Endothelial cell (in vitro differentiated cells): ENCODE data around the gene RAB5A. TPM values are rescaled to one million over a fixed set of nuclear protein-coding genes. Genes with fewer than 3 reads are reported as not detected.
"Not testable (repeated sequence)": the region's sequence is repeated elsewhere in the genome, so short reads cannot be mapped to it uniquely, and the experiment has no call there.

Experiments
- DNase-seq: peaks from one replicate; pipeline ENCODE4 v3.0.0; 2021; ENCODE audit warnings: low spot score
- H3K27ac Mint-ChIP-seq: one replicate; pipeline ENCODE4 v1.8.0; 2021; ENCODE audit warnings: mixed read lengths, inconsistent platforms; ENCODE audit not compliant: unreplicated experiment
- H3K27me3 Mint-ChIP-seq: one replicate; pipeline ENCODE4 v1.8.0; 2021; ENCODE audit warnings: mild to moderate bottlenecking, moderate library complexity, mixed read lengths, inconsistent platforms; ENCODE audit not compliant: unreplicated experiment
- H3K36me3 Mint-ChIP-seq: one replicate; pipeline ENCODE4 v1.8.0; 2021; ENCODE audit warnings: mild to moderate bottlenecking, low read depth, mixed read lengths, inconsistent platforms; ENCODE audit not compliant: unreplicated experiment
- H3K4me1 Mint-ChIP-seq: one replicate; pipeline ENCODE4 v1.8.0; 2021; ENCODE audit warnings: mild to moderate bottlenecking, mixed read lengths, inconsistent platforms; ENCODE audit not compliant: unreplicated experiment
- H3K4me3 Mint-ChIP-seq: one replicate; pipeline ENCODE4 v1.8.0; 2021; ENCODE audit warnings: mild to moderate bottlenecking, mixed read lengths, inconsistent platforms; ENCODE audit not compliant: unreplicated experiment
- H3K9me3 Mint-ChIP-seq: one replicate; pipeline ENCODE4 v1.8.0; 2021; ENCODE audit warnings: mixed read lengths, inconsistent platforms; ENCODE audit not compliant: unreplicated experiment
- CTCF ChIP-seq: fragments of 200-600 bp; sonication (generic); IDR thresholded peaks from one replicate; pipeline ENCODE4 v1.5.0; 2021; ENCODE audit warnings: antibody characterized with exemption; ENCODE audit not compliant: unreplicated experiment
- long read RNA-seq: library from polyadenylated mRNA; unstranded; transcript quantifications from one replicate; pipeline ENCODE4 v2.0.0, GENCODE V29; 2020; ENCODE audit not compliant: unreplicated experiment
- total RNA-seq: library from RNA; stranded (reverse); fragmentation: NEBNext Ultra II Directional; extraction: Animal tissue kit (Norgen Biotek cat#: 25700); gene quantifications from one replicate; pipeline ENCODE4 v1.2.1, GENCODE V29; 2021; ENCODE audit not compliant: unreplicated experiment

The RAB5A gene
- 84.5 TPM for total RNA-seq
- long read RNA-seq, transcript RAB5A-201 (6 exons, 2,536 nt): major isoform, 43 of 52 reads
- long read RNA-seq, partial matches to known transcripts: 3 of 52 reads
- long read RNA-seq, other reads (novel, unspliced or antisense): 5 of 52 reads

- H3K4me1 Mint-ChIP-seq: peaks cover 32% of the 10 kb centered on the region
- peak within 1 kb of the TSS; percentile 99 for H3K4me3 Mint-ChIP-seq
- H3K27ac Mint-ChIP-seq: peak within 1 kb of the TSS; percentile 100
These were observed at the start of gene RAB5A for GRCh38 chr3:19946832-19947548. Gene RAB5A (plus strand): TSS chr3:19947097. CDS start chr3:19950899, 3,802 bp downstream.

GRCh38 chr3:19898721-19899120 is 48.2 kb upstream of the RAB5A start:
- DNase-seq: no peak
- Mint-ChIP-seq H3K4me1 (no peaks in the 10 kb centered on the region), H3K9me3 (no peaks in the 10 kb centered on the region), H3K36me3 (no peaks in the 10 kb centered on the region), H3K27me3 (no peaks in the 10 kb centered on the region), H3K4me3 (no peak overlapping the region), H3K27ac (no peak overlapping the region)
- TF ChIP-seq CTCF: no peak

More at GRCh38 chr3:19946832-19947548, at the start of gene RAB5A:
- DNase-seq: peak; percentile 95
- TF ChIP-seq CTCF: no peak
- Mint-ChIP-seq H3K9me3 (no peaks in the 10 kb centered on the region), H3K27me3 (peaks cover 22% of the 10 kb centered on the region), H3K36me3 (peaks cover 10% of the 10 kb centered on the region)

GRCh38 chr3:19899264-19899663 is 47.6 kb upstream of the RAB5A start:
- Mint-ChIP-seq H3K36me3 (no peaks in the 10 kb centered on the region), H3K27ac (no peak overlapping the region)
- no peak for DNase-seq

GRCh38 chr3:19899833-19900232 is 47.1 kb upstream of the RAB5A start:
- H3K9me3 Mint-ChIP-seq, DNase-seq, H3K27me3 Mint-ChIP-seq, H3K27ac Mint-ChIP-seq, H3K4me1 Mint-ChIP-seq, H3K36me3 Mint-ChIP-seq, H3K4me3 Mint-ChIP-seq: not testable (repeated sequence)

More at GRCh38 chr3:19899264-19899663, 47.6 kb upstream of the RAB5A start:
- TF ChIP-seq CTCF: no peak
- Mint-ChIP-seq H3K4me3 (no peak overlapping the region), H3K9me3 (no peaks in the 10 kb centered on the region), H3K27me3 (no peaks in the 10 kb centered on the region), H3K4me1 (no peaks in the 10 kb centered on the region)

GRCh38 chr3:19901337-19901736 is 45.6 kb upstream of the RAB5A start:
- H3K4me3 Mint-ChIP-seq: no peak overlapping the region
- H3K9me3 Mint-ChIP-seq: no peaks in the 10 kb centered on the region
- H3K27ac Mint-ChIP-seq: no peak overlapping the region
- H3K4me1 Mint-ChIP-seq: no peaks in the 10 kb centered on the region
- no peaks in the 10 kb centered on the region for H3K36me3 Mint-ChIP-seq
- H3K27me3 Mint-ChIP-seq: no peaks in the 10 kb centered on the region
- no peak for TF ChIP-seq CTCF
- DNase-seq: no peak
